WTC11 (cell line): ENCODE measurements around the gene ZCCHC7. TPM values are rescaled to one million over a fixed set of nuclear protein-coding genes. Genes with fewer than 3 reads are reported as not detected.

Experiments
- ATAC-seq: fragments of 200-7000 bp; cut with Tn5 transposase; 2 replicates; pipeline ENCODE4 v1.10.0; 2021; ENCODE audit warnings: mild to moderate bottlenecking, moderate library complexity
- CTCF ChIA-PET: fragments of 300-600 bp; sonication (Branson Sonifier 250); formaldehyde crosslinking; loops from one replicate; lab custom pipeline; 2021; ENCODE audit warnings: antibody characterized with exemption; lab: Charles Lee
- POLR2A ChIA-PET: fragments of 350-600 bp; sonication (Branson Sonifier 250); formaldehyde crosslinking; loops from one replicate; lab custom pipeline; 2021; ENCODE audit warnings: antibody characterized with exemption; lab: Charles Lee
- DNase-seq: peaks from one replicate; pipeline ENCODE4 v3.0.0; 2021; ENCODE audit warnings: low spot score
- H3K27ac Mint-ChIP-seq: 2 replicates; pipeline ENCODE4 v1.8.0; 2021; ENCODE audit warnings: mixed read lengths
- H3K27me3 Mint-ChIP-seq: 2 replicates; pipeline ENCODE4 v1.8.0; 2021; ENCODE audit warnings: low read depth, mild to moderate bottlenecking, moderate library complexity, mixed read lengths
- H3K36me3 Mint-ChIP-seq: 2 replicates; pipeline ENCODE4 v1.8.0; 2021; ENCODE audit warnings: mixed read lengths
- H3K4me1 Mint-ChIP-seq: 2 replicates; pipeline ENCODE4 v1.8.0; 2022; ENCODE audit warnings: mixed read lengths
- H3K4me3 Mint-ChIP-seq: 2 replicates; pipeline ENCODE4 v1.8.0; 2021; ENCODE audit warnings: mild to moderate bottlenecking, moderate library complexity, mixed read lengths
- H3K9me3 Mint-ChIP-seq: 2 replicates; pipeline ENCODE4 v1.8.0; 2021; ENCODE audit warnings: mixed read lengths
- ATF1 ChIP-seq: sonication (generic); formaldehyde crosslinking; IDR thresholded peaks from 2 replicates; pipeline ENCODE4 v1.8.1; 2023; ENCODE audit warnings: mild to moderate bottlenecking, moderate library complexity, missing genetic modification reagents
- ATF2 ChIP-seq: sonication (generic); formaldehyde crosslinking; IDR thresholded peaks from 2 replicates; pipeline ENCODE4 v1.8.1; 2022; ENCODE audit warnings: low read depth, missing genetic modification reagents, borderline replicate concordance
- E2F4 ChIP-seq: sonication (generic); formaldehyde crosslinking; IDR thresholded peaks from 2 replicates; pipeline ENCODE4 v1.8.1; 2022; ENCODE audit warnings: low read depth, mild to moderate bottlenecking, moderate library complexity, missing genetic modification reagents, borderline replicate concordance
- EMX1 ChIP-seq: fragments of 250-450 bp; sonication (Bioruptor Pico); IDR thresholded peaks from 2 replicates; pipeline ENCODE4 v1.8.0; 2021; ENCODE audit warnings: mild to moderate bottlenecking
- FOXJ3 ChIP-seq: sonication (generic); formaldehyde crosslinking; IDR thresholded peaks from 2 replicates; pipeline ENCODE4 v1.9.0; 2021; ENCODE audit warnings: missing genetic modification reagents, mild to moderate bottlenecking, borderline replicate concordance
- JAZF1 ChIP-seq: fragments of 250-450 bp; sonication (Bioruptor Pico); IDR thresholded peaks from 2 replicates; pipeline ENCODE4 v1.9.0; 2021; ENCODE audit warnings: moderate library complexity, mild to moderate bottlenecking, inconsistent platforms
- NFATC4 ChIP-seq: fragments of 250-450 bp; sonication (Bioruptor Pico); IDR thresholded peaks from 2 replicates; pipeline ENCODE4 v1.9.0; 2021; ENCODE audit warnings: mild to moderate bottlenecking
- NR1H2 ChIP-seq: sonication (generic); formaldehyde crosslinking; IDR thresholded peaks from 2 replicates; pipeline ENCODE4 v1.9.0; 2021; ENCODE audit warnings: mild to moderate bottlenecking, moderate library complexity, missing genetic modification reagents
- PRDM15 ChIP-seq: sonication (generic); formaldehyde crosslinking; IDR thresholded peaks from 2 replicates; pipeline ENCODE4 v1.8.0; 2022; ENCODE audit warnings: missing genetic modification reagents
- RELA ChIP-seq: sonication (generic); formaldehyde crosslinking; IDR thresholded peaks from 2 replicates; pipeline ENCODE4 v1.8.1; 2022; ENCODE audit warnings: missing genetic modification reagents, mild to moderate bottlenecking, borderline replicate concordance
- SP1 ChIP-seq: sonication (generic); formaldehyde crosslinking; conservative IDR thresholded peaks from 2 replicates; pipeline ENCODE4 v1.8.1; 2022; ENCODE audit warnings: missing genetic modification reagents
- TEAD1 ChIP-seq: sonication (generic); formaldehyde crosslinking; IDR thresholded peaks from 2 replicates; pipeline ENCODE4 v1.8.0; 2022; ENCODE audit warnings: mild to moderate bottlenecking, missing genetic modification reagents
- ZNF121 ChIP-seq: sonication (generic); formaldehyde crosslinking; IDR thresholded peaks from 2 replicates; pipeline ENCODE4 v1.8.0; 2023; ENCODE audit warnings: missing genetic modification reagents
- ZNF138 ChIP-seq: sonication (generic); formaldehyde crosslinking; conservative IDR thresholded peaks from 2 replicates; pipeline ENCODE4 v1.8.1; 2022; ENCODE audit warnings: mild to moderate bottlenecking, moderate library complexity, missing genetic modification reagents
- ZNF219 ChIP-seq: sonication (generic); formaldehyde crosslinking; IDR thresholded peaks from 2 replicates; pipeline ENCODE4 v1.8.0; 2023; ENCODE audit warnings: missing genetic modification reagents, mild to moderate bottlenecking, borderline replicate concordance
- ZNF232 ChIP-seq: sonication (generic); formaldehyde crosslinking; IDR thresholded peaks from 2 replicates; pipeline ENCODE4 v1.8.0; 2022; ENCODE audit warnings: mild to moderate bottlenecking, missing genetic modification reagents
- ZNF416 ChIP-seq: fragments of 250-450 bp; sonication (Bioruptor Pico); IDR thresholded peaks from 2 replicates; pipeline ENCODE4 v1.9.0; 2021; ENCODE audit warnings: mild to moderate bottlenecking, inconsistent platforms
- total RNA-seq: library from RNA; stranded (reverse); gene quantifications from 3 replicates; pipeline ENCODE4 v1.2.3, GENCODE V29; 2021
- TF ChIP-seq, protein P1 (sequence below): sonication (generic); formaldehyde crosslinking; IDR thresholded peaks from 2 replicates; pipeline ENCODE4 v1.8.0; 2022; ENCODE audit warnings: mild to moderate bottlenecking, missing genetic modification reagents

Gene ZCCHC7
- total RNA-seq, 1 experiment from 2014 or later, result 30.1 TPM

GRCh38 chr9:37369671-37370070 lies 249.3 kb downstream of the ZCCHC7 start:
- DNase-seq (no peak), ATAC-seq (no peak)
- H3K36me3 Mint-ChIP-seq, result no peaks in the 10 kb centered on the region
- no peaks in the 10 kb centered on the region for H3K9me3 Mint-ChIP-seq
- H3K27ac Mint-ChIP-seq, result no peak overlapping the region
- no peak overlapping the region for H3K4me3 Mint-ChIP-seq
- TF ChIP-seq PRDM15 (CRISPR knock-in tag), result no peak
- ChIA-PET CTCF (no interaction called here), POLR2A (no interaction called here)
- no peaks in the 10 kb centered on the region; the same call in 1 of the 2 replicates for H3K27me3 Mint-ChIP-seq
- peaks cover 4% of the 10 kb centered on the region for H3K4me1 Mint-ChIP-seq

DNA sequence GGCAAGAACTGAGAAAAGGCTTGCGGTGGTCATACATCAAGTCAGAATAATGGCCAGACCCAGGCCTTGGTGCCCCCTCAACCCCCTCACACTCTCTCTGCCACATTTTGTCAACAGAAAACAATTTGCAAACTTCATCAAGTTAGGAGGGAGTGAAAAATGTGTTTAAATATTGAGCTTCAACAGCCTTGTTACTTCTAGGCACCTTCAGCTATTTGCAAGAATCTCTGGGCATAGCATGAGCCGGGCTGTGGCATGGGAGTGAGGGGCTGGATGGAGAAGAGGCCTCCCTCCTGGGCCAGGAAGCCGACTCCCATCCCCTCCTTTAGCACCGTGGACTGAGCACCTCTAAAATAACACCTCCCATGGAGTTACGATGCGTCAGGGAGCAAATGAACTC lies 249.9 kb downstream of the ZCCHC7 start:
- no peak for TF ChIP-seq ZNF138
- ATAC-seq (no peak), DNase-seq (no peak)
- H3K27me3 Mint-ChIP-seq, result no peaks in the 10 kb centered on the region; the same call in 1 of the 2 replicates
- no peaks in the 10 kb centered on the region for H3K9me3 Mint-ChIP-seq
- H3K27ac Mint-ChIP-seq, result no peak overlapping the region
- CTCF ChIA-PET, result no interaction called here
- H3K4me3 Mint-ChIP-seq, result no peak overlapping the region
- H3K4me1 Mint-ChIP-seq, result peaks cover 4% of the 10 kb centered on the region
- H3K36me3 Mint-ChIP-seq, result no peaks in the 10 kb centered on the region
- POLR2A ChIA-PET, result no interaction called here

DNA sequence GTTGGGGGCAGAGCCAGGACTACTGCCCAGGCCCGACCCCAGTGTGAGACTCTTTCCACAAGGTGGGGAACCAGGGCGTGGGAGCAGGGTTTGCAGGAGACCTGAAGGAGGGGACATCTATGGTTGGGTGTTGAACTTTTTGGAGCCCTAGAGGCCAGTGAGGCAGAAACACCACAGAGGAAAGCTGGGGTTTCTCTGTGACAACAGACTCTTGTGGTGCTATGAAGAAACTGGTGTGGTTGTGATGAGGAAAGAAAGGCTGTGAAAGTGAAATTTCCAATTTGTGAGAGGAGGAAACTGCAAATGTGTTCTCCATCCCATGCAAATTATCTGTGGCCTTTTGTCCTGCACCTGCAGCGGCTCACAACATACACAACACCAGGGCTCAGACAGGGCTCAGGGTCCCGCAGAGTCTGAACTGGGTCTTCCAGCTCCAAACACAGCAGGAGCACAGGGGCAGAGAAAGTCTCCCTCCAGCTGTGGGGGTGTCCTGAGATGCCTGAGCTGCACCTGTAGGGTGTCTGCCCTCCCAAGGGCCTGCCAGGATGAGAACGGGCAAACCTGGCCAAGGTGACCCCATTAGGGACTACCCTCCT lies 250.7 kb downstream of the ZCCHC7 start:
- H3K4me3 Mint-ChIP-seq, result no peak overlapping the region
- ATAC-seq (no peak), DNase-seq (no peak)
- H3K27me3 Mint-ChIP-seq, result no peaks in the 10 kb centered on the region; the same call in 1 of the 2 replicates
- no peak overlapping the region for H3K27ac Mint-ChIP-seq
- ChIA-PET POLR2A (no interaction called here), CTCF (interaction anchor here (3.4 kb wide), 1 partner anchor 40 kb away, joined by 18 read pairs; no protein-coding TSS in a partner anchor)
- H3K36me3 Mint-ChIP-seq, result no peaks in the 10 kb centered on the region
- no peaks in the 10 kb centered on the region for H3K9me3 Mint-ChIP-seq
- H3K4me1 Mint-ChIP-seq, result peaks cover 4% of the 10 kb centered on the region
- TF ChIP-seq ZNF416 (CRISPR knock-in tag) (no peak), ATF2 (CRISPR knock-in tag) (no peak), FOXJ3 (CRISPR knock-in tag) (no peak), ZNF232 (no peak), ATF1 (CRISPR knock-in tag) (no peak), TEAD1 (no peak), EMX1 (CRISPR knock-in tag) (no peak), PRDM15 (CRISPR knock-in tag) (no peak), SP1 (no peak), ZNF121 (CRISPR knock-in tag) (no peak), ZNF219 (CRISPR knock-in tag) (no peak), JAZF1 (no peak), NR1H2 (no peak), E2F4 (no peak), RELA (CRISPR knock-in tag) (no peak), NFATC4 (CRISPR knock-in tag) (no peak)
- TF ChIP-seq, protein P1, sequence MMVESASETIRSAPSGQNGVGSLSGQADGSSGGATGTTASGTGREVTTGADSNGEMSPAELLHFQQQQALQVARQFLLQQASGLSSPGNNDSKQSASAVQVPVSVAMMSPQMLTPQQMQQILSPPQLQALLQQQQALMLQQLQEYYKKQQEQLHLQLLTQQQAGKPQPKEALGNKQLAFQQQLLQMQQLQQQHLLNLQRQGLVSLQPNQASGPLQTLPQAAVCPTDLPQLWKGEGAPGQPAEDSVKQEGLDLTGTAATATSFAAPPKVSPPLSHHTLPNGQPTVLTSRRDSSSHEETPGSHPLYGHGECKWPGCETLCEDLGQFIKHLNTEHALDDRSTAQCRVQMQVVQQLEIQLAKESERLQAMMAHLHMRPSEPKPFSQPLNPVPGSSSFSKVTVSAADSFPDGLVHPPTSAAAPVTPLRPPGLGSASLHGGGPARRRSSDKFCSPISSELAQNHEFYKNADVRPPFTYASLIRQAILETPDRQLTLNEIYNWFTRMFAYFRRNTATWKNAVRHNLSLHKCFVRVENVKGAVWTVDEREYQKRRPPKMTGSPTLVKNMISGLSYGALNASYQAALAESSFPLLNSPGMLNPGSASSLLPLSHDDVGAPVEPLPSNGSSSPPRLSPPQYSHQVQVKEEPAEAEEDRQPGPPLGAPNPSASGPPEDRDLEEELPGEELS (CRISPR knock-in tag), result no peak
